Sigmoid colon (tissue), 4 donors: ENCODE measurements around the gene NUFIP2.
"Not testable (repeated sequence)": the region's sequence is repeated elsewhere in the genome, so short reads cannot be mapped to it uniquely, and the experiment has no call there.

Experiments used
- POLR2A ChIP-seq, 2 donors: fragments of 450-650 bp; IDR thresholded peaks; one replicate each; pipeline ENCODE4 v1.6.1; 2016; ENCODE audit warnings: antibody characterized with exemption in 2 of 2, mild to moderate bottlenecking in 2 of 2, moderate library complexity in 2 of 2
- POLR2AphosphoS5 ChIP-seq, 4 donors: sonication (generic); formaldehyde crosslinking; IDR thresholded peaks; one replicate each; pipeline ENCODE4 v1.6.1; 2017; ENCODE audit warnings: antibody characterized with exemption in 4 of 4
- TF ChIP-seq, protein P1 (sequence below), 4 experiments: fragments of 450-650 bp in 3 of 4; fragments of 200-600 bp in 1 of 4; IDR thresholded peaks; one replicate each; pipeline ENCODE4 v1.5.1; 2016 to 2019; ENCODE audit warnings: antibody characterized with exemption in 4 of 4, mild to moderate bottlenecking in 3 of 4, moderate library complexity in 2 of 4

DNA sequence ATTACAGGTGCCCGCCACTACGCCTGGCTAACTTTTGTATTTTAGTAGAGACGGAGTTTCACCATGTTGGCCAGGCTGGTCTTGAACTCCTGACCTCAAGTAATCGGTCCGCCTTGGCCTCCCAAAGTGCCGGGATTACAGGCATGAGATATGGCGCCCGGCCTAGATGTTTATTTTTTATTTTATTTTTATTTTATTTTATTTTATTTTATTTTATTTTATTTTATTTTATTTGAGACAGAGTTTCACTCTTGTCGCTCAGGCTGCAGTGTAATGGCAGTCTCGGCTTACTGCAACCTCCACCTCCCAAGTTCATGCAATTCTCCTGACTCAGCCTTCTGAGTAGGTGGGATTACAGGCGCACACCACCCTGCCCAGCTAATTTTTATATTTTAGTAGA is 72.6 kb downstream of the NUFIP2 start:
- TF ChIP-seq, protein P1, sequence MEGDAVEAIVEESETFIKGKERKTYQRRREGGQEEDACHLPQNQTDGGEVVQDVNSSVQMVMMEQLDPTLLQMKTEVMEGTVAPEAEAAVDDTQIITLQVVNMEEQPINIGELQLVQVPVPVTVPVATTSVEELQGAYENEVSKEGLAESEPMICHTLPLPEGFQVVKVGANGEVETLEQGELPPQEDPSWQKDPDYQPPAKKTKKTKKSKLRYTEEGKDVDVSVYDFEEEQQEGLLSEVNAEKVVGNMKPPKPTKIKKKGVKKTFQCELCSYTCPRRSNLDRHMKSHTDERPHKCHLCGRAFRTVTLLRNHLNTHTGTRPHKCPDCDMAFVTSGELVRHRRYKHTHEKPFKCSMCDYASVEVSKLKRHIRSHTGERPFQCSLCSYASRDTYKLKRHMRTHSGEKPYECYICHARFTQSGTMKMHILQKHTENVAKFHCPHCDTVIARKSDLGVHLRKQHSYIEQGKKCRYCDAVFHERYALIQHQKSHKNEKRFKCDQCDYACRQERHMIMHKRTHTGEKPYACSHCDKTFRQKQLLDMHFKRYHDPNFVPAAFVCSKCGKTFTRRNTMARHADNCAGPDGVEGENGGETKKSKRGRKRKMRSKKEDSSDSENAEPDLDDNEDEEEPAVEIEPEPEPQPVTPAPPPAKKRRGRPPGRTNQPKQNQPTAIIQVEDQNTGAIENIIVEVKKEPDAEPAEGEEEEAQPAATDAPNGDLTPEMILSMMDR (IDR thresholded peaks at IDR 0.05) = not testable (repeated sequence)
- TF ChIP-seq POLR2A, POLR2AphosphoS5 (IDR thresholded peaks at IDR 0.05): not testable (repeated sequence)
